Mononuclear cell (primary cell): ENCODE results near the gene AGAP5. TPM values are rescaled to one million over a fixed set of nuclear protein-coding genes. Genes with fewer than 3 reads are reported as not detected.

Experiments used
- H3K27me3 ChIP-seq: 2 replicates; pipeline ENCODE4 v1.6.0; 2011; ENCODE audit warnings: low read length, control low read depth; ENCODE audit not compliant: insufficient read depth
- H3K4me1 ChIP-seq: 2 replicates; pipeline ENCODE4 v1.5.1; 2011; ENCODE audit warnings: mild to moderate bottlenecking, low read length, control low read depth; ENCODE audit not compliant: insufficient read depth
- H3K4me3 ChIP-seq: 2 replicates; pipeline ENCODE4 v1.5.1; 2011; ENCODE audit warnings: mild to moderate bottlenecking, low read length, moderate library complexity
- H3K9me3 ChIP-seq: 2 replicates; pipeline ENCODE4 v1.5.1; 2011; ENCODE audit warnings: low read depth, mild to moderate bottlenecking, control low read depth, low read length
- total RNA-seq: library from RNA; depleted of rRNA; stranded (reverse); fragments of >200 nt; gene quantifications from one replicate; pipeline ENCODE4 v1.2.3, GENCODE V29; 2012

Gene AGAP5
- total RNA-seq, 1 donor: 1.8 TPM

- Histone ChIP-seq H3K9me3 (no peaks in the 10 kb centered on the region), H3K27me3 (no peaks in the 10 kb centered on the region), H3K4me1 (peaks cover 17% of the 10 kb centered on the region), H3K4me3 (no peak overlapping the region)
Observed at GRCh38 chr10:73629165-73629564, 68.7 kb downstream of the AGAP5 start.

GRCh38 chr10:73628405-73628804 is 69.5 kb downstream of the AGAP5 start:
- Histone ChIP-seq H3K27me3 (no peaks in the 10 kb centered on the region), H3K4me3 (no peak overlapping the region), H3K9me3 (no peaks in the 10 kb centered on the region), H3K4me1 (peaks cover 17% of the 10 kb centered on the region)

- no peak overlapping the region for H3K4me3 ChIP-seq
- no peaks in the 10 kb centered on the region for H3K27me3 ChIP-seq
- H3K4me1 ChIP-seq: peaks cover 17% of the 10 kb centered on the region
- H3K9me3 ChIP-seq: no peaks in the 10 kb centered on the region
Observed at GRCh38 chr10:73627300-73627699, 70.6 kb downstream of the AGAP5 start.

- Histone ChIP-seq H3K9me3 (no peaks in the 10 kb centered on the region), H3K4me1 (peaks cover 17% of the 10 kb centered on the region), H3K27me3 (no peaks in the 10 kb centered on the region), H3K4me3 (peak overlapping the region; percentile 88)
Observed at GRCh38 chr10:73625884-73626752, 71.8 kb downstream of the AGAP5 start.

DNA sequence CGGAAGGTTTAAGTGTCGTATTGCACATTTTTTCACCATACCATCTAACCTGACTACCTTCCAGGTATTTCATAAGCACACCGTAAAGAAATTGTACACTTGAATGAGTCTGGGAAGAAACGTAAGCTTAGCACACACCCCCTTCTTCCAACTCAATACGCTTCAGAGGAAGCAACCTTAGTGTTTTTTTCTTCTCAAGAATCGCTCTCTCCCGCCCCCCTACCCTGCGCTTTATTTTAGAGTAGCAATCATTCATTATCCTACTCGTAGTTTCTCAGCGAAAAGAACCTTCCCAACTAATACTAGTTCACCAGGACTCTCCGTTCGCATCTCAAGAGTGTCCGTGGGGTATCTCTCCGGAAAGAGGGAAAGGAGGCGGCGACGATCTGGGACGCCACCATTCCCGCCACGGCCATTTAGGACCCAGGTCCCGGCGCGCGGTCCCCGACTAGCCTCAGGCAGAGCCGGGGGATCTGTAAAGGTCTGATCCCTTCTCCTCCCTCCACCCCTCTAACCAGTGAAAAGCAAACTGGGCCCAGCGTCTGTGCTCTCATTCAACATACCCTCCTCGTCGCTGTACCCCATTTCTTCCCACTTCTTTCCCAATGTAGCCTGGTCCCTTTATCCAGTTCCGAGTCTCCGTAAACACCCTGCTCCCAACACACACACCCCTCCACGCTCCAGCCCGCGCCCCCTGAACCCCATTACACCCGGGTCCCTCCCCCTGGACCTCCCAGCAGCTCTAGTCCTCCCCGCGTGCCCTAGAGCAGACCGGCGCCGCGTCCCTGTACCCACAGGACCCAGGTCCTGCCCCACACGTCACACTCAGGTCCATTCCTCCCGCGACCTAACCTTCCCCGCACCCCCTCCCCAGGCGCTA is 72.7 kb downstream of the AGAP5 start:
- H3K4me1 ChIP-seq: peaks cover 17% of the 10 kb centered on the region
- no peaks in the 10 kb centered on the region for H3K27me3 ChIP-seq
- H3K4me3 ChIP-seq: peak overlapping the region; percentile 88
- no peaks in the 10 kb centered on the region for H3K9me3 ChIP-seq

Other genes starting within 250 kb of the AGAP5 start
- 13.9 TPM for gene PPP3CB, start 202.1 kb downstream of the AGAP5 start, total RNA-seq
- gene USP54, start 106.8 kb downstream of the AGAP5 start, total RNA-seq: 1.8 TPM
- not detected for gene MYOZ1, start 56.6 kb downstream of the AGAP5 start, total RNA-seq
- 0.10 TPM for gene SYNPO2L, start 42.1 kb downstream of the AGAP5 start, total RNA-seq
- 25.3 TPM for gene SEC24C, start 46.3 kb upstream of the AGAP5 start, total RNA-seq
- gene CHCHD1, start 83.9 kb upstream of the AGAP5 start, total RNA-seq: 4.7 TPM
- gene ZSWIM8, start 87.5 kb upstream of the AGAP5 start, total RNA-seq: 30.7 TPM
- gene NDST2, start 113.5 kb upstream of the AGAP5 start, total RNA-seq: 66.9 TPM
- gene CAMK2G, start 176.4 kb upstream of the AGAP5 start, total RNA-seq: 25.9 TPM
- gene PLAU, start 213.0 kb upstream of the AGAP5 start, total RNA-seq: 9.7 TPM